ENCODE measurements around the gene NPPA.
"Not testable (repeated sequence)": the region's sequence is repeated elsewhere in the genome, so short reads cannot be mapped to it uniquely, and the experiment has no call there.

NPPA gene

DNA sequence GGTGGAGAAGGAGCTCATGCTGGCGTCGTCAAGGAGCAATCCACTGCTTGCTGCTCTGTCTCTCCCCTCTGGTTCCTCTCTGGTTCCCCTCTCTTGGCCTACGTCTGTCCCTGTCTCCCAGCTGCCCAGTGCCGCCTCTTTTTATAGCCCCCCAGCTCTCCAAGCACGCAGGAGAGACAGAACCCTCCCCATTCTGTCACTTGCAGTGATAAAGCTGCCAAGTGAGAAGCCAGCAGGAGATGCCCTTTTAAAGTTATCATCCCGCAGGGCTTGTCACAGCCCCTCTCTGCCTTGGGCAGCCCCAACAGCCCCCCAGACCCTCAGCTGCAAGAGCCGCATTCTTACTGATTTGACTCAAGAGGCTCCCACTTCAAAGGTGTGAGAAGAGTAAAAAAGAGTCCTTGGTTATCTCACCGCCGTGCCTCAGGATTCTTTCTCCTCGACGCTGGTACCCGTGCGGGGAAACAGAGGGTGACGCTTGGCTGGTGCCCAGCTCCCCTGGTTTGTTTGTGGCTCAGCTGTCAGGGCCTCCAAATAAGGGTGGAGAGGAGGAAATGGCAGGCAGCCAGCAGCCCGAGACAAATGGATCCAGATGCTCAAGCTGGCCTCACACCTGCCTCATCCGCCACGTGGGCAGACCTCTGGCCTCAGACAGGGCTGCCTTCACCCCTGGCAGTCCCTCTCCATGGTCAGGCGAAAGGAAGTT, at the start of gene NPPA:
TSS of gene NPPA (minus strand) at position 117 of the 706 bp plus-strand sequence. CDS start at position 18, 99 bp downstream.
- Histone ChIP-seq H3K4me3 (no peak within 1 kb of the TSS), H3K36me3 (replicated peaks) (0 out of 2 replicates have a peak, but pooled peaks cover 7% of the 10 kb centered on the region), H3K9me3 (no peaks in the 10 kb centered on the region), H3K27me3 (ENCODE audit: low read depth) (no peaks in the 10 kb centered on the region), H3K4me1 (no peaks in the 10 kb centered on the region)
- in situ Hi-C loops (cut with MboI; ENCODE audit: low sequenced_read_pairs): no loop called here
- no peak for DNase-seq (ENCODE audit: low spot score in 2 of 2)

DNA sequence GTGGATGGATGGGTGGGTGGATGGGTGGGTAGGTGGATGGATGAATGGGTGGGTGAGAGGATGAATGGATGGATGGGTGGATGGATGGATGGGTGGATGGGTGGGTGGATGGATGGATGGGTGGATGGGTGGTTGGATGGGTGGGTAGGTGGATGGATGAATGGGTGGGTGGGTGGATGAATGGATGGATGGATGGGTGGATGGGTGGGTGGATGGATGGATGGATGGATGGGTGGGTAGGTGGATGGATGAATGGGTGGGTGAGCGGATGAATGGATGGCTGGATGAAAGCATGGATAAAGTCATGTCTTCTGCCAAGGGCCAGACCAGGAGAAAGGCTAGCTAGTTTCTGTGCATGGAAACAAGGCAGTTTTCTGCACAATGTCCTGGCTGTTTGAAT, 46.9 kb upstream of the NPPA start:
- in situ Hi-C loops (cut with MboI; ENCODE audit: low sequenced_read_pairs): not testable (repeated sequence)

DNA sequence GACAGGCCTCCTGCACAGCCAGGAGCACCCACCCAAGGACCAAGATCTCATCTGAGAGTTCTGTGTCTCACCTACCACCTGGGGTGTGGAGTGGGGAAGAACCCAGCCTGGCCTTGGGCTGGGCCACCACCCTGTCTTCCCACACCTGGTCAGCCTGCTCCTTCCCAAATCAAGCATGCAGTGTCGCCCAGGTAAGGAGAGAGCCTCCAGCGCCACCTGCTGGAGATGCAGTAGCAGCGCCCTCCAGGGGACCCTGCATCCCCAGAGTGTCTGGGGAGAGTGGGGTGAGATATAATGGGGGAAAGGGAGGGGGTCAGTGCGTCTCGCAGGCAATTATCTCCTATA, 46.3 kb upstream of the NPPA start:
- Histone ChIP-seq H3K9me3 (no peaks in the 10 kb centered on the region), H3K36me3 (replicated peaks) (no peaks in the 10 kb centered on the region), H3K4me1 (no peaks in the 10 kb centered on the region), H3K4me3 (no peak overlapping the region), H3K27me3 (ENCODE audit: low read depth) (peaks cover 26% of the 10 kb centered on the region)
- in situ Hi-C loops (cut with MboI; ENCODE audit: low sequenced_read_pairs): no loop called here
- DNase-seq (ENCODE audit: low spot score in 2 of 2): peak; percentile 54 to 76

More for the DNA sequence above, 46.9 kb upstream of the NPPA start:
- H3K36me3 ChIP-seq (replicated peaks); DNase-seq (ENCODE audit: low spot score in 2 of 2); H3K4me1 ChIP-seq; H3K9me3 ChIP-seq; H3K4me3 ChIP-seq: not testable (repeated sequence)
- H3K27me3 ChIP-seq (ENCODE audit: low read depth): peaks cover 33% of the 10 kb centered on the region

DNA sequence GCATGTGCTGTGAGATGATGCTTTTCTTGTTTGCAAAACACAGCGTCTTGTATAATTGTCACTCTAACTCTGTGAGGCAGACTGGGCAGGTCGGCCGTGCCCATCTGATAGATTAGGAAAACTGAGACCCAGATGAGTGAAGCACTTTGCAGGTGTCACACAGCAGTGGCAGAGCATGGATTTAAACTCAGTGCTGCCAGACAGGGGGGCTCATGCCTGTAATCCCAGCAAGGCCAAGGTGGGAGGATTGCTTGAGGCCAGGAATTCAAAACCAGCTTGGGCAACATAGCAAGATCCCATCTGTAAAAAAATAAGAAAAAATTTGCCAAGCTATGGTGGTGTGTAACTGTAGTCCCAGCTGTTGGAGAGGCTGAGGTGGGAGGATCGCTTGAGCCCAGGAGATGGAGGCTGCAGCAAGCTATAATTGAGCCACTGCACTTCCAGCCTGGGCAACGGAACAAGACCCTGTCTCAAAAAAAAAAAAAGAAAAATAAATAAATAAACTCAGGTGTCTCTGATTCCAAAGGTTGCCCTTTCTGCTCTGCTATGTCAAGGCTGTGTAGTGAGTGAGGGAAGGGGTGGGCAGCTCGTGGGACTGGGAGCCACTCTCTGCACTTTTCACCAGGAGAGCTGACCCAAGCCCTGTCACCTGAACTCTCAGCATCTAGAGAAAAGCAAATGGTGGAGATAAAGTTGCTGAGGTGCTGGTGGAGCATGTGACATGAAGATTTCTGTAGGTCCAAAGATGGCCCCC, 44.0 kb upstream of the NPPA start:
- H3K4me3 ChIP-seq: no peak overlapping the region
- no peaks in the 10 kb centered on the region for H3K9me3 ChIP-seq
- no peak for DNase-seq (ENCODE audit: low spot score in 2 of 2)
- peaks cover 12% of the 10 kb centered on the region for H3K27me3 ChIP-seq (ENCODE audit: low read depth)
- H3K4me1 ChIP-seq: no peaks in the 10 kb centered on the region
- H3K36me3 ChIP-seq (replicated peaks): no peaks in the 10 kb centered on the region
- in situ Hi-C loops (cut with MboI; ENCODE audit: low sequenced_read_pairs): no loop called here

DNA sequence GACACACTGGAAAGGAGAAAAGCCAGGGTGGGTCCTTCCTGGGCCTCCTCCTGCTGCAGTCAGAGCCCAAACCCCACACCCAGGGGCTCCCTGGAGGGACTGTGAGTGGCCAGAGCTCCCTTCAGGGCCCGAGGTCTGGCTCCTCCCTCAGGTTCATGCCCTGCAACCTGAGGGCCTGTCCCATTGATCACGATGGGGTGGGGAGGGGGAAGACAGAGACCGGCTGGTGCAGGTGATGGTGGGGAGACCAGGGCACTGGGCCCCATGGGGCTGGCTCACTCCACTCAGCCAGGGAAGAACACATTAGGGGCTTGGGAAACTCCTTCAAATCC, 41.3 kb upstream of the NPPA start:
- Histone ChIP-seq H3K4me1 (no peaks in the 10 kb centered on the region), H3K4me3 (no peak overlapping the region), H3K27me3 (ENCODE audit: low read depth) (peaks cover 11% of the 10 kb centered on the region), H3K9me3 (no peaks in the 10 kb centered on the region), H3K36me3 (replicated peaks) (no peaks in the 10 kb centered on the region)
- no peak for DNase-seq (ENCODE audit: low spot score in 2 of 2)
- in situ Hi-C loops (cut with MboI; ENCODE audit: low sequenced_read_pairs): no loop called here

DNA sequence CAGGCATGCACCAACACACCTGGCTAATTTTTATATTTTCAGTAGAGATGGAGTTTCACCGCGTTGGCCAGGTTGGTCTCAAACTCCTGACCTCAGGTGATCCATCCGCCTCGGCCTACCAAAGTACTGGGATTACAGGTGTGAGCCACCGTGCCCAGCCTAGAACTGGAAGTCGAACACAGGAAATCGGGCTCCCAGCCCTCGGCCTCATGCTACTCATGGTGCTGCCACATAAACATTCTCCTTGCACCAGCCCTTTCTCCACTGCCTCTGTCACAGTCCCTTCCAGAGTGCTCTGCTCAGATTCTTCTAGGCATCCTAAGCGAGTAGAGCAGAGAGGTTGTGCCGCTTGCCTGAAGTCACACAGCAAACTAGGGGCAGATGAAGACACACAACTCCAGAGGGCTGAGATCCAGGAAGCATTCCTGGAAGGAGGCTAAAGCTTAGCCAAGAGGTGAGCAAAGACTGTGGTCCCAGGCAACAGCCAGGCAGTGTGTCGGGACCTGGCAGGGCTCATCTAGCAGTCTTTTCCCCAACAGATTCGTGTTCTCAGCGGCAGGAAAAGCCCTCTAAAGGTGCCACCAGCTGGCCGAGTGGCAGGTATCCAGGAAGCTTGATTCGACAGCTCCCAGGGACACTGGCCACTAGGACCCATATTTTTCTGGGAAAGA, 40.8 kb upstream of the NPPA start:
- Histone ChIP-seq H3K4me3 (no peak overlapping the region), H3K9me3 (no peaks in the 10 kb centered on the region), H3K27me3 (ENCODE audit: low read depth) (peaks cover 13% of the 10 kb centered on the region), H3K36me3 (replicated peaks) (no peaks in the 10 kb centered on the region), H3K4me1 (no peaks in the 10 kb centered on the region)
- in situ Hi-C loops (cut with MboI; ENCODE audit: low sequenced_read_pairs): no loop called here
- no peak for DNase-seq (ENCODE audit: low spot score in 2 of 2)

DNA sequence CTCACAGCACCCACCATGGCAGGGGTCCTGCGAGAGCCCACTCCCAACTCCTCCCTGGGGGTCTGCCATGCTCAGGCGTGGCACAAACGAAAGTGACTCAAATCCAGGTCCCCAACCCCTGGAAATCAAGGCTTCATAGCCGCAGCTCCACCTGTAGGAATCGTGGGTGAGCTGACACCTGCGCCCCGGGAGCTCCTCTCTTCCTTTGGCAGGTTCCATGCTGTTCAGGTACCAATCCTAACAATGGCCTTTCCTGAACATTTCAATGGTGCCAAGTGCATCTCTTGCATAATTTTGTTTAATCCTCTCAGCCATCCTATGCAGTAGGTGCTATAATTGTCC, 40.1 kb upstream of the NPPA start:
- in situ Hi-C loops (cut with MboI; ENCODE audit: low sequenced_read_pairs): no loop called here
- DNase-seq (ENCODE audit: low spot score in 2 of 2): no peak
- no peaks in the 10 kb centered on the region for H3K4me1 ChIP-seq
- peaks cover 14% of the 10 kb centered on the region for H3K27me3 ChIP-seq (ENCODE audit: low read depth)
- no peak overlapping the region for H3K4me3 ChIP-seq
- no peaks in the 10 kb centered on the region for H3K9me3 ChIP-seq
- H3K36me3 ChIP-seq (replicated peaks): no peaks in the 10 kb centered on the region

DNA sequence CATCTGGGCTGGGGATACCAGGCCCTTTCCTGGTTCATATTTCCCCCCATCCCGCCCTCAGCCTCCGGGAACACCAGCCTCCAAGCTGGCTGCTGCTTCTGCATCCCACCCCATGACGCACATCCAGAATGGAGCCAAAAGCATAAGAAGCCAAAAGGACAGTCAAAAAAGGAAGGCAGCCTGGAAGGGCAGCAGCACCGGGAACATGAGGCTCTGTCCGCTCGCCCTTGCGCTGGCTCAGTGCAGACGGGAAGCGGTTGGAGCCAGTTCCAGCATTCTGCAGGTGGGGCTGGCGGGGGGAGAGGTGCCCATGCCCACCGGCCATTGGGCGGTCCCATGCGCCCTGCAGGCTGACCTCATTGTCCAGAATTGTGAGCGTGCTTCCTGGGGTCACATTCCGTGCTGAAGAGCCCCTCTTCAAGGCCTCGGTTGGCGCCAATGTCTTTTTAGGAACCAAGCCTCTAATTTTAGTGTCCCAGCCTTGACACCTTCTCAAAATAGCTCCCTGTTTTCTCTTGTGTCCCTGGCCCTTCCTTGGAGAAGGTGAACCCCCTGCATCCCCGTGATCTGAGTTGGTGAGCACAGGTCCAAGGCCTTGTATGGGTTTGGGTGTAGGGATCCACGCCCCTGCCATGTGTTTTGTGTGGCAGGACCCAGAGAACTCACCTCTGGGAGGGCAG, 39.5 kb upstream of the NPPA start:
- H3K36me3 ChIP-seq (replicated peaks): no peaks in the 10 kb centered on the region
- no peaks in the 10 kb centered on the region for H3K4me1 ChIP-seq
- in situ Hi-C loops (cut with MboI; ENCODE audit: low sequenced_read_pairs): no loop called here
- H3K9me3 ChIP-seq: no peaks in the 10 kb centered on the region
- peaks cover 11% of the 10 kb centered on the region for H3K27me3 ChIP-seq (ENCODE audit: low read depth)
- H3K4me3 ChIP-seq: no peak overlapping the region
- no peak for DNase-seq (ENCODE audit: low spot score in 2 of 2)

DNA sequence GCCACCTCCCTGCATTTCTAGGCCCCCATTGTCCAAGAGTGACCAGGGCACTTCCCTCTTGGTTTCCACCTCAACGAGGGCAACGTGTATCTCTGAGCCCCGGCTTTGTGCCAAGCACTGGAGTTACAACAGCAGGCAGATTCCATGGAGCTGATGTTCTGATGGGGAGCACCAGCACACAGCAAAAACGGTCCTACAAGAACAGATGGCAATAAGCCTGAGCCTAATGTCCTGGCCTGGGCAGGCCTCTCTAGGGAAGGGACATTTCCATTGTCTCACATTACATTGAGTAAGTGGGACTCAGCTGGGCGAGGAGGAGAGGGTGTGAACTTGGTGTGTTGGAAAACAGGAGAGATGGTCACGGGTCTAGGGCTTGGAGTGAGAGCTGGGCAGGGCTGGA, 38.3 kb upstream of the NPPA start:
- Histone ChIP-seq H3K9me3 (no peaks in the 10 kb centered on the region), H3K4me3 (no peak overlapping the region), H3K27me3 (ENCODE audit: low read depth) (peaks cover 13% of the 10 kb centered on the region), H3K36me3 (replicated peaks) (no peaks in the 10 kb centered on the region), H3K4me1 (no peaks in the 10 kb centered on the region)
- in situ Hi-C loops (cut with MboI; ENCODE audit: low sequenced_read_pairs): no loop called here
- no peak for DNase-seq (ENCODE audit: low spot score in 2 of 2)

DNA sequence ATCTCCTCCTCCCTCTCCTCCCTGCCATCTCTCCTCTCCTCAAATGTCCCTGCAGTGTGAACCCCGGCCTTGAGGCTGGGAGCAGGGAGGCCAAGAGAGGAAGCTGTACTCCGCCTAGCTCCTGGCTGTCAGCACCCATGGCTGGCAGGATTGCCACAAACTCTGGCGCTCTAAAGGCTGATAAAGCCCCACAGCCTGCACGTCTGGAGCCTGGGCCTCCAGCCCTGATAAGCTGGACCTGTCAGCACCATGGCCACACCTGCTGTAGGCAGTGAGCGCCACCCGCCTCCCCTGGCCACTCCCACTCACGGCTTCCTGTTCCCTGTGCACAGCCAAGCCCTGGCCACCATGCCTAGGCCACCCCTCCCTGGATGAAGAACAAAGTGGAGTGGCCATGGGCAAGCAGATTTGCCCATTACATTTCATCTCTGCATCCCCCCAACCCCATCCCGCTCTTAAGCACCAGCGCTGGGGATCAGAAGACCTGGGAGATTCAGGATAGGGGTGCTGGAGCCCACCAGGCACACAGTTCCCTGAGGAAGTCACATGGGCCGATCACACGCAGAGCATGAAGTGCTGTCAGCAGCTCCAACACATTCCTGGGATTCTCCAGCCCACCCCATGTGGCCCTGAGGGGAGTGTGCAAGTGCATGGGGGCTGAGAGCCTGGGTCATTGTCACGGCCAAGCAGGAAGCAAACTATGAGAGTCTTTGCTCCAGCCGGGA, 35.4 kb upstream of the NPPA start:
- no peak for DNase-seq (ENCODE audit: low spot score in 2 of 2)
- H3K4me1 ChIP-seq: no peaks in the 10 kb centered on the region
- no peaks in the 10 kb centered on the region for H3K9me3 ChIP-seq
- in situ Hi-C loops (cut with MboI; ENCODE audit: low sequenced_read_pairs): no loop called here
- peaks cover 34% of the 10 kb centered on the region for H3K27me3 ChIP-seq (ENCODE audit: low read depth)
- no peak overlapping the region for H3K4me3 ChIP-seq
- no peaks in the 10 kb centered on the region for H3K36me3 ChIP-seq (replicated peaks)

DNA sequence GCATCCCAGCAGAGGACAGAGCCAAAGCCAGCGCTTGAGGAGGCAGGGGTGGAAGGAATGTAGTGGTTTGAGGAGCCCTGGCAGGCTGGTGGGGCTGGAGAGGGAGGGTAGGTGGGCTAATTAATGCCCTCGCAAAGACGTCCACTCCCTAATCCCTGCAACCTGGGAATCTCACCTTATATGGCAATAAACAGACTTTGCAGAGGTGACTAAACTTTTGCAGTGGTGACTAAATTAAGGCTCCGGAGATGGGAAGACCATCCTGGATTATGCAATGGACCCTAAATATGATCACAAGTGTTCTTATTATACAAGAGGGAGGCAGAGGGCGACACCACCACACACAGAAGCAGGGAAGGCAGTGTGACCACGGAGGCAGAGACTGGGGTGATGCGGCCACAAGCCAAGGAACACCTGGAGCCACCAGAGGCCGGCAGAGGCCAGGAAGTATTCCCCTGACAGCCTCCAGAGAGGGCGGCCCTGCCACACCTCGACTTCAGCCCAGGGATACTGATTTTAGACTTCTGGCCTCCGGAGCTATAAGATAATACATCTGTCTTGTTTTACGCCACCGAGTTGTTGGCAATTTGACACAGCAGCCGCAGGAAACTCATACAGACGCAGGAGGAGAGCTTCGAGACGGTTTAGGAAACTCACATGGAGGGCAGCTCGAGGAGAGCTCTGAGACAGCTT, 34.3 kb upstream of the NPPA start:
- no peak for DNase-seq (ENCODE audit: low spot score in 2 of 2)
- peaks cover 36% of the 10 kb centered on the region for H3K27me3 ChIP-seq (ENCODE audit: low read depth)
- H3K36me3 ChIP-seq (replicated peaks): no peaks in the 10 kb centered on the region
- in situ Hi-C loops (cut with MboI; ENCODE audit: low sequenced_read_pairs): no loop called here
- no peaks in the 10 kb centered on the region for H3K4me1 ChIP-seq
- H3K4me3 ChIP-seq: no peak overlapping the region
- no peaks in the 10 kb centered on the region for H3K9me3 ChIP-seq

DNA sequence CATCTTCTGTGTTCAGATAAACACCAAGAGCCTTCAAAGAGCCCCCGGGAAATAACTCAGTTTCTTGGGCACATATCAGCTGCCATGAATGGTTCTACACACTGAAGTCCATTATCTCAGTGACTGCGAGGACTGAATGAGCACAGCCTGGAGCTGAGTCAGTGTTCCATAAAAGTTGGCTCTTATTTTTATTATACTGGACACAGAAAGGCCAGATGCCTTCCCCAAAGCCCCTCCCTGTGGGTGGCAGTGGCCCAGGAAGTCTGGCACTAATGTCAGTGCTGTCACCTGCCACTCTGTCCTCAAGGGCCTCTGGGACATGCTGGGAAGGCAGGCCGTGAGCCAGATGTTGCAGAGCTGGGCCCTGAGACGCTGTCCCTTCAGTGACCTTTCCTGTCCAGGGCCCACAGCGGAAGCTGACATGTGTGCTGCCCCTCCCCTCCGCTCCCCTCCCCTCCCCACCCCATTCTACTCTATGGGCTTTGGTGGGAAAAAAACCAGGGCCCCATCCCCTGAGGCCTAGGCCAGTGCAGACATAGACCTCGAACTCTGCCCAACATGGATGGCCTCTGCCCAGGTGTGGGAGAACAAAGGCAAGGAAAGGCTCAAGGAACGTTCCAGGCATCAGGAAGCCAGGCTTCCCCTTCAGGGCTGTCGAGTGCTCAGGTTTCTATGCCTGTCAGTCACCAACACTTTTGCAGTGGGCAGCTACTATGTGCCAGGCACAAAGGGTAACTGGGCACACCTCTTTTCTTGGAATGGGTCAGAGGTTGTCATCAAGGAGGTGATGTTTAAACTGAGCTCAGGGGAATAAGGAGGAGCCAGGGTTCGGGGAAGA, 33.5 kb upstream of the NPPA start:
- DNase-seq (ENCODE audit: low spot score in 2 of 2): no peak
- Histone ChIP-seq H3K27me3 (ENCODE audit: low read depth) (peaks cover 42% of the 10 kb centered on the region), H3K9me3 (no peaks in the 10 kb centered on the region), H3K4me1 (no peaks in the 10 kb centered on the region), H3K4me3 (no peak overlapping the region), H3K36me3 (replicated peaks) (no peaks in the 10 kb centered on the region)
- in situ Hi-C loops (cut with MboI; ENCODE audit: low sequenced_read_pairs): no loop called here
